HG03159 (cell line): ENCODE results near the gene SEPTIN5.

Source experiments
- ATAC-seq: cut with Tn5 transposase; IDR thresholded peaks from one replicate; pipeline ENCODE4 v1.9.1; 2021; ENCODE audit warnings: mild to moderate bottlenecking, moderate library complexity; ENCODE audit not compliant: unreplicated experiment

Gene SEPTIN5

DNA sequence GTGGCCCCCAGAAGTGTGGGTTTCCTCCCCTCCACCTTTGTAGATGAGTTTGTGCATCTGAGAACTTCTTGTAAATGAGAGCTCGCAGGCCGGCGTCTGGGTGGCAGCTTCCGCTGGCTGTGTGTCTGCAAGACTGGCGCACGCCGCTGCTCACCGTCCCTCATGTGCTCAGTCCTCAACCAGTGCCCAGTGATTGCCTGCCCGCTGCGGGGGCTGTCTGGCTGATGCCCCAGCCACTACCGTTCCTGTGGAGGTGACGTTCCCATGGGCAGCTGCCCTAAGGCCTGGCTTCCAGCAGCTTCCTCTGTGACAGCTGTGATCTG, 55.1 kb downstream of the SEPTIN5 start:
- no peak for ATAC-seq

DNA sequence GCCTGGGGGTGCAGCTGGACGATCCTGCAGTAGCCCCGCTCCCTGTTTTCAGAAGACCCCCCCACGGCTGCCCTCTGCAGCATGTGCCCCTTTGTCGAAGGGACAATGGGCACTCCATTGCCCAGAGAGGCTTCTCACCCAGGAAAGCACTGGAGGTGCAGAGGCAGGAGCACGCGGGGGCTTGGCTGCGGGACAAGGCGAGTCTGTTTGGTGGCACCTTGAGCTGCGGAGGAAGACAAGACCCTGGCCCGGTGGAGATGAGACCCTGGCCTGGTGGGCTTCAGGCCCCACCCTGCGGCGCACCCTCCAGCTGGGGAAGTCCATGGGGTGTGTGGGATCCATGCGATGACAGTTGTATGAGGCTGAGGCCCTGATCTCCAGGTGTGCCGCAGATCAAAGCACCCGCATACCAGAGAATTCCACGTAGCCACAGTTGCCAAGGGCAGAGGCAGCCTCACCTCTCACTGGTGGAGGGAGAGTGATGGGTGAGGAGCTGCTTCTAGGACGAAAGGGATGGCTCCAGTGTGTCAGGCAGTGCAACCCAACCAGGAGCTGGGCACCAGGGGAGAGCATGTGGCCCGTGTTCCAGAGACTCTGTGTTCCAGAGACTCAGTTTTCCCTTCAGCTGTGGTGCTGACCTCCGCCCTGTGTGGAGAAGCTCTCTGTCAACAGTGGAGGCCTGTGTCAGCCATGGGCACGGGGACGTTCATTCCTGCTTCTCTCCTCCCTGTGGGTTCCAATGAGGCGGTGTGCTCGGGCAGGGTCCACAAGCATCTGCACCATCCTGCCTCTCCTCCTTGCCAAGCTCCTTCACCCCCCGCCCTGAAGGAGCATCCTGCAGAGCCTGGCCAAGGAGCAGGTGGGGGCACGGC, 56.3 kb downstream of the SEPTIN5 start:
- ATAC-seq, result no peak

DNA sequence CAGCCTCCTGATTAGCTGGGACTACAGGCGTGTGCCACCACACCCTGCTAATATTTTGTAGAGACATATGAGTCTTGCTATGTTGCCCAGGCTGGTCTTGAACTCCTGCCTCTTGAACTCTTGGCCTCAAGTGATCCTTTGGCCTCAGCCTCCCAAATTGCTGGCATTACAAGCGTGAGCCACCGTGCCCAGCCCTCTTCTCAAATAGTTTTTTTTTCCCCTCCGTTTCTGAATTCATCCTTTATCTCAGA, 58.0 kb downstream of the SEPTIN5 start:
- ATAC-seq, result no peak
